CD4-positive, alpha-beta T cell treated with Interleukin-1 beta for 1 hour (primary cell): ENCODE measurements around the gene FGFR2.

Source experiments
- DNase-seq, 2 donors: peaks; one replicate each; pipeline ENCODE4 v3.0.0-alpha.2; 2020 to 2022

FGFR2 gene

DNA sequence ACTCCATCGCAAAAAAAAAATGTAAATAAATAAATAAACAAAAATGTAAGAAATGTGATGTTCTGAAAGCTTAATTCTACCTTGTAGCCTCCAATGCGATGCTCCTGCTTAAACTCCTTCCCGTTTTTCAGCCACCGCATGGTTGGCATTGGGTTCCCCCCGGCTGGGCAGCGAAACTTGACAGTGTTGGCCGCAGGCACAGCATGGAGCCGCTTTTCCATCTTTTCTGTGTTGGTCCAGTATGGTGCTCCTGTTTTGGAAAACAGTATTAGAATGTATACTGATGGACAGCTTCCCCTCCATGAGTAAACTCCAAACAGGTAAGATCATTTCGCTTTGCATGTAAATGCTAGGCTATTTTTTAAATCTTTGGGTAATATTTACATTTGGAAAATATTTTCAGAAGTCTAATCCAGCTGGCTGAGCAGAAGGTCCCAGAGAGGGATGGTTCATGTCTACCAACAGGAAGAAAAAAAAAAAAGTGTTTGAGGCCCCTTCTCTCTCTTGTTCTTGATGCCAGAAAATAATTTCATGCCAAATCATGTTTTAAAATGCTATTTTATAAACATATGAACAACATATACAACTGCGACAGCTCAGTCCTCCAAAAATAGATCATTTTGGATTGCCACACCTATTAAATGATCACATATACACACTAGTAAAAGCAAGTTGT lies 46.9 kb downstream of the FGFR2 start:
- no peak for DNase-seq

DNA sequence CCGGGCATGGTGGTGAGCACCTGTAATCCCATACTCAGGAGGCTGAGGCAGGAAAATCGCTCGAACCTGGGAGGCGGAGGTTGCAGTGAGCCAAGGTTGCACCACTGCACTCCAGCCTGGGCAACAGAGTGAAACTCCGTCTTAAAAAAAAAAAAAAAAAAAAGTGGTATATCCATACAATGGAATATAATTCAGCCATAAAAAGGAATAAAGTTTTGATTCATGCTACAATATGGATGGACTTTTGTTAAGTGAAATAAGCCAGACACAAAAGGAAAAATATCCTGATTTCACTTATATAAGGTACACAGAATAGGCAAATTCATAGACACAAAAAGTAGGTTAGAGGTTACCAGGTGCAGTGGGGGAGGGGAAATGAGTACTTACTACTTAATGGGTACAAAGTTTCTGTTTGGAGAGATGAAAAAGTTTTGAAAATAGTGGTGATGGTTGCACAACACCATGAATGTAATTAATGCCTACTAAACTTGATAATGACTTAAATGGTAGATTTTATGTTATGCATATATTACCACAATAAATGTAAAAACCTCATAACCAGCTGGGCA lies 53.9 kb downstream of the FGFR2 start:
- no peak for DNase-seq

DNA sequence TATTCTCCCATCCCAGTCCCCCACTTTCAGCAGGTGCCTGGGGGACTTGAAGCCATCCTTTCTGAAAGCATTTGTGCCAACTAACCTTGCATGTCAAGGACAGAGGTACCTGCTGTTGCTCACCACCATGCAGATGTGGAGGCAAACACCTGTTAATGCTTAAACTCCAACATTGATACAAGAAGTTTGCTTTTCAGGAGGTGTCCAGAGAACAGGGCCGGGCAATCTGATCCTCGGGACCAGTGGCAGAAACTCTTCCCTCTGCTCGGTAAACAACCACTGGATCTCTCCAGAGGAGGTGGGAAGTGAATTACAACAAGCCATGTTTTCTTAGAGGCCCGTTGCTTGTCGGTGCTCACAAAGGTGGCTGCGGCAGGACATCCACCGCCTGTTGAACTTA lies 54.7 kb downstream of the FGFR2 start:
- DNase-seq, result no peak

DNA sequence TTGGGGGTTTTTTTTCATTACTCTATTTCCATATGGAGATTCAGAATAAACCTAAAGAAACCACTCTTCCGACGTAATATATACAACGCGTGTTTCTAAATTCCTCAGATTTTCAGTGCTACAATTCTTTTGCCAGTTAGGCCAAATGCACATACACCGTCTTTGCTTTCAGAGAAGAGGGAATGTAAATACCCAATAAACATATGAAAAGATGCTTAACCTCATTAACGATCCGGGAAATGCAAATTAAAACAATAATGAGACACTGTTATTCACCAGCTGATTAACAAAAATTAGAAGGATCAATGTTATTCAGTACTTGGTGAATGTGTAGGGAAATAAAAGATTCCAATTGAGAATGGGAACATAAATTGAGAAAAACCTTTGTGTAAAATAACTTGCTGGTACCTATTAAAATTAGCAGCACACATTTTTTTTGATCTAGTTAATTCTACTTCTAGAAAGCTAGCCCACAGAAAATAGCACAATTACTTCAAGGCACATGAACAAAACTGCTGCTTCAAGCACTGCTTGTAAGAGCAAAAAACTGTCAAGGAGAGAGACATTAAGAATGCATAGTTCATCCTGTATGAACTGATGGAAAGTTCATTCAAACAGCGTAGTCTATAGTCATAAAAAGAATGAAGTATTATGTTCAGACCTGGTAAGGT lies 56.7 kb downstream of the FGFR2 start:
- DNase-seq, result no peak

GRCh38 chr10:121540732-121541395 lies 57.4 kb downstream of the FGFR2 start:
- no peak for DNase-seq

GRCh38 chr10:121539786-121540185 lies 58.5 kb downstream of the FGFR2 start:
- DNase-seq, result no peak

DNA sequence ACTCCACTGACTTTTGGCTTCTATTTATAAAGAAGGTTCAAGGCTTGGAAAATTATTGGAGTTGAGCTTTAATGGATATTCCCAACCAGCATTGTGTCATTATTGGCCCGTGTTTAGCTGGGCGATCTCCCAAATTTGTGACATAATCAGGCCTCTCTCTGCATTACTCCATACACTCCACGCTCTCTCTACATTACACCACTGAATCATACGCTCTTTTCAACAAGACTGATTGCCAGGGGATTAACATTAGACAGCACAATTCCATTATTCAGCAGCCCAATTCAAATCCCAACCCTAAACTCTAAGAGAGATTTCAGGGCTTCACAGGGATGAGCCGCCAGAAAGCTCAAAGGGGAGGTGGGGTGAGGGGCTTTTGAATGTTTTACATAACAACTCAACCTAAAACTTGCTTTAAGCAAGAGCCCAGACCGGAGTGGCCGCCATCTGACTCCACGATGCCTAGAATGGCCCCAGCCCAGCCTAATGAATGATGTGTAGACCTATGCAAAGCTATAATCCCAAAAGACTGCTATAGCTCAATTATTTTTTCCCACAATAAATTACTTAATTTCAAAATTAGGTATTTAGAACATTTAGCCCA lies 61.8 kb downstream of the FGFR2 start:
- DNase-seq, result no peak

DNA sequence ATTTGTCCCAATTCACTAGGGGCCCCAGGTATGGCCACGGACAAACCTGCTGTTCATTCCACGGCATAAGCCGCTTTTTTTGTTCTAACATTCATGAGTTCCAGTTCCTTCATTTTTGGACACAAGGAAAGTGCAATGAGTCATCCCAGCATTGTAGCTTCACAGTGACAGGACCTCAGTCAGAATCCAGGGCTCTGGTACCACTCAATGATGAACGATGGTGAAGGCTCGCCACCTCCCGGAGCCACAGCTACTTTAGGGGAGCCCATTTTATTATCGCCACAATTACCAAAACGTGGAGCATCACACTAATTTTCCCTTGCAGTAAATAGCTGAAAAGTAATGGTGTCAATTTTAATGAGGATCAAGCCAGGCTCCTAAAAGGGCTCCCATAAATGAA lies 62.9 kb downstream of the FGFR2 start:
- DNase-seq, result no peak

DNA sequence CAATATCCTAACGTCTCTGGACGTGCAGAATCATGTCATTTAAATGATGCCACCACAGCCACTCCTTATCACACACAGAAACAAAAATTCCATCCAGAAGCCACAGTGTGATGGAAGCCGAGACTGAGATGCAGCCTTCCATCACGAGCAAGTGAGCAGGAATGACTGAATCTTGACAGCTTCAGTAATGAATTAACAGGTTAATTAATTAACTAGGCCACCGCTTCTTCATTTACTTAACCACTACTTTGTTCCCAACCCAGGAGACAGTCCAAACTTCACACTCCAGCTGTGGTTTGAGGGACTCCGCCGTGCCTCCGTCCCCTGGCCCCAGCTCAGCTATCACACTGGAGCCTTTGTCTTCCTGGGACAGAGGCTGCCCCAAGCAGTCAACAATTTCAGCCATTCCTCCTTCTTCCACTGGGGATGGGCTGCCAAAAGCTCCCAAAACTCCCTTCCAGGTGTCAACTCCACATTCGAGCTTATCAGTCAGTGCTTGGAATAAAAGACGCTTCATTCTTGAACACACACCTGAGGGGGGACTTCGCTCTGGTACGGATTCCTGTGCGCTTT lies 65.9 kb downstream of the FGFR2 start:
- DNase-seq, result no peak

GRCh38 chr10:121531830-121532178 lies 66.4 kb downstream of the FGFR2 start:
- DNase-seq, result no peak

- no peak for DNase-seq
These were observed 67.0 kb downstream of the FGFR2 start for GRCh38 chr10:121531076-121531829.

DNA sequence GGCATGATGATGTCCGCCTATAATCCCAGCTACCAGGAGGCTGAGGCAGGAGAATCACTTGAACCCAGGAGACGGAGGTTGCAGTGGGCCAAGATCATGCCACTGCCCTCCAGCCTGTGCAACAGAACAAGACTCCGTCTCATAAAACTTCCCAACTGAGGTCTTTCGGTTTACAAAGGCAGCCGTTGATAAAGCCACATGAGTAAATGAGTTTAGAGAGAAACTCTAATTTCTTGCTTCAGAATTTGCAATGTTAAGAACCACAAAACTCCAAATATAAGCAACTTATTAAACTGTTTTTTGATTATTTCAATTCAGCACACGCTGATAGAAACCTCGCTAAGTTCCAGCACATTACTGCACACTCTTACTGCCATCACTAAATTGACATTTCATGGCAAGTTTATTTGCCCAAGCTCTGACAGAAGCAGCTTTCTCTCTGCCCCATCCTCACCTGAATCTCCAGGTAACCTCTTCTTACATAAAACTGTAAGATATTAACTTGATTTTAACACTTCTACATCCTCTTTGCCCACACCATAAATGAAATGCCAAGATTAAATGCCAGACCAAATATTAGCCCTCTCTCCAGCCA lies 67.7 kb downstream of the FGFR2 start:
- DNase-seq, result no peak

DNA sequence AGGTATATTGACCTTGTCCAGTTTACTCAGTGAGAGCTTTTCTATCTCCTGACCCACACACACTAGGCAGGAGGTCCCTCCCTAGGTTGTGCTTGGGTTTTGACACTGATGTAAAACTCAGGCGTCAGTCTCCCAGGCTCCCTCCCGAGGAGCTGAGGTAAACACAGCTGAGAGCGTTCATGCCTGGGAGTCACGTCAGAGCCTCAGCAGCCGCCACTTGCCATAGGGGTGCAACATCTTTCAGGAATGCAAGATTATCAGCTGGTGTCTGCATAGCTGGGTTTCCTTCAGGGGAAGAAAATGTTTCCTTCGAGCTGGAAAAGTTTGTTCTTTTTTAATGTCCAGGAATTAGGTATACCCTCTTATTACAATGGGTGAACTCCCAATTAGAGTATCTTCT lies 70.6 kb downstream of the FGFR2 start:
- DNase-seq, result no peak

- no peak for DNase-seq
These were observed 71.4 kb downstream of the FGFR2 start for GRCh38 chr10:121526801-121527221.

GRCh38 chr10:121526135-121526790 lies 72.0 kb downstream of the FGFR2 start:
- no peak for DNase-seq

- no peak for DNase-seq
These were observed 72.8 kb downstream of the FGFR2 start for GRCh38 chr10:121525251-121526134.

DNA sequence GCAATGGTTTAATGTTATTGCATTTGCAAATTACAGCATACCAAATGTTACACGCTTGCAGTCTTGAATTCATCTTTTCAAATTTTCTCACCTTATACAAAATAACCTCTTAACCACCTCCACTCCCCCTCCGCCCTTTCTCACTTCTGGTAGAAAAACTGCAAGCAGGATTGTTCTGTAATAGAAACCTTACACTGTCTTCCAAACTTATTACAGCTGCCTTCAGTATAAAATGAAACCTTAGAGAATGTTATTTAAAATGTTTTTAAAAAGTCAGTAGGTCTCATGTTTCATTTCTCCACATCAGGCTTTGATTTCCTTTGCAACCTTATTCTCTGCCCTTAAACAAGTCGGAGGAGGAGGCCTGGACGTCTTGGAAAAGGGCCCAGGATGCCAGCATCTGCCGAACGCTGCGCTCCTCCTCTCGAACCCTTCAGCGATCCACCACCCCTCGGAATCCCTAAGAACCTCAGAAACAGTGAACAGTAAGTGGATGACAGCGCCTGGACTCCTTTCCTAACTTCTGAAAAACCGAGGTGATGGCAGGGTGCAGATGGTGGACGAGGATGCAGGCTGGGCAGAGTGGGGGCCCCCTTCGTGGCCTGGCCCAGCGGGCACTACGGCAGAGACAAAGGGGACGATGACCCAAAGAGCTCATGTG lies 74.0 kb downstream of the FGFR2 start:
- DNase-seq, result no peak

- no peak for DNase-seq
These were observed 75.4 kb downstream of the FGFR2 start for GRCh38 chr10:121522831-121523230.

- no peak for DNase-seq
These were observed 76.3 kb downstream of the FGFR2 start for GRCh38 chr10:121521794-121522556.
